ENCODE data around the gene RIOK3.
"Not testable (repeated sequence)": the region's sequence is repeated elsewhere in the genome, so short reads cannot be mapped to it uniquely, and the experiment has no call there.

The RIOK3 gene

DNA sequence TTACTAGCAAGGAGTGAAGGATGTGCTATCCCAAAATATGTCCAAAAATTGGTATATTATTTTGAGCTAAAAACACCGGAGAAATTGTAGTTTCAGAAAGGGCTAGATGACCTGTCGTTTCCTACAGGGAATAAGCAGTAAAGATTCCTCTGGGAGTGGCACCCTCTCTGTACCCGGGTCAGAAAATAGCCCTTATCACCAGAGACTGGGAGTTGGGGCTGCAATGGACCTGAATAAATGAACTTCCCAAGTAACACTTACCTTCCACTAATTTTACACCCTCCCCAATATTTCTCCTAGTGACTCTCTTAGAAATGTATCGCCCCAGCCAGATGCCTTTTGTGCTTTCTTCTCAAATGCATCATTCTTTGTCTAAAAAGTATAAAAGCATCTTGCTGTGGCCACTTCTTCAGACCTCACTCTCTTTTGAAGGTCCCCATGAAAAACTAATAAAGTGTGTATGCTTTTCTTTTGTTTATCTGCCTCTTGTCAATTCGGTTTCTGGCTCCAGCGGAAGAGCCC, 49.5 kb downstream of the RIOK3 start:
- TF ChIP-seq, protein P1, sequence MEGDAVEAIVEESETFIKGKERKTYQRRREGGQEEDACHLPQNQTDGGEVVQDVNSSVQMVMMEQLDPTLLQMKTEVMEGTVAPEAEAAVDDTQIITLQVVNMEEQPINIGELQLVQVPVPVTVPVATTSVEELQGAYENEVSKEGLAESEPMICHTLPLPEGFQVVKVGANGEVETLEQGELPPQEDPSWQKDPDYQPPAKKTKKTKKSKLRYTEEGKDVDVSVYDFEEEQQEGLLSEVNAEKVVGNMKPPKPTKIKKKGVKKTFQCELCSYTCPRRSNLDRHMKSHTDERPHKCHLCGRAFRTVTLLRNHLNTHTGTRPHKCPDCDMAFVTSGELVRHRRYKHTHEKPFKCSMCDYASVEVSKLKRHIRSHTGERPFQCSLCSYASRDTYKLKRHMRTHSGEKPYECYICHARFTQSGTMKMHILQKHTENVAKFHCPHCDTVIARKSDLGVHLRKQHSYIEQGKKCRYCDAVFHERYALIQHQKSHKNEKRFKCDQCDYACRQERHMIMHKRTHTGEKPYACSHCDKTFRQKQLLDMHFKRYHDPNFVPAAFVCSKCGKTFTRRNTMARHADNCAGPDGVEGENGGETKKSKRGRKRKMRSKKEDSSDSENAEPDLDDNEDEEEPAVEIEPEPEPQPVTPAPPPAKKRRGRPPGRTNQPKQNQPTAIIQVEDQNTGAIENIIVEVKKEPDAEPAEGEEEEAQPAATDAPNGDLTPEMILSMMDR (IDR thresholded peaks at IDR 0.05; ENCODE audit: low read depth, low read length, missing control alignments): no peak
- no peak for DNase-seq
- Histone ChIP-seq H3K36me3 (replicated peaks) (no peaks in the 10 kb centered on the region), H3K27me3 (replicated peaks) (no peaks in the 10 kb centered on the region), H3K4me3 (ENCODE audit: low read depth, low read length) (peak overlapping the region; percentile 74), H3K27ac (no peak overlapping the region)
- in situ Hi-C loops (cut with HindIII; ENCODE audit: low pct_ligation_motif_present, low sequenced_read_pairs): no loop called here

DNA sequence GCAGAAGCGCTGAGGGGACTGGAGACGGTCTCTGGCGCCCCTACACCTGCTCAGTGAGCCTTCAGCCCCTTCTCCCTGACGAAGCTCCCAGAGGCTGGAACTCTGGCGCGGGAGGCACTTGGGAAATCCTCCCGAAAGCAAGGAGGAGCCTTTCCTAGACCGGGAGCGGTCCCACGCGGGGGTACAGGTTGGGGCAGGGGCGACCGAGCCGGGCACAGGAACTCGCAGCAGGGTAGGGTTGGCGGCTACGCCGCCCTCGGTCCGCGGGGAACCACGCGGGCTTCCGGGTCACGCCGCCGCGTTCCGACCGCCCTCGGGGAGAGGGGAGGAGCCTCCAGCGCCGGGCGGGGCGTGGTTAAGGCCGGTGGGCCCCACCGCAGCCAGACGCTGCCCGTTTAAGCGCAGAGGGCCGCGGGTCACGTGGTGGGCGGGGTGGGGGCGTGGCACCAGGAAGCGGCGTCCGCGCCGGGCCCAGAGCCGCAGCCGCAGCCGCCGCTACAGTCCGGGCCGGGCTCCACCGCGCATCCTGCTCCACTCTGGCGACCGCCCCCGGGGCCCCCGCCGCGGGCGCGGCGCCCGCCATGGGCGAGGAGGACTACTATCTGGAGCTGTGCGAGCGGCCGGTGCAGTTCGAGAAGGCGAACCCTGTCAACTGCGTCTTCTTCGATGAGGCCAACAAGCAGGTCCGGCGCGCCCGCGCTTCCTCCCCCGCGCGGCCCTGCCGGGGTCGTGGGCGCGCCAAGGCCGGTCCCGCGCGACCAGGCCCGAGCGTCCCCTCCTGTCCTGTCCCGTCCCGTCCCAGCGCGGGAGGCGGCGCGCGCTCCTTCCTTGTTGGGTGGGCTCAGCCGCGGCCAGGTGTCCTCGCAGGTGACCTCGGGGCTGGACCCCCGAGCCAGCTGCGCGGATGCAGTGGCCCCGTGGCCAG, 50.2 kb downstream of the RIOK3 start, which contains the start of gene RMC1:
Gene RMC1 (plus strand): TSS at position 474 of the 925 bp plus-strand sequence. CDS start 108 bp downstream, at position 582.
- in situ Hi-C loops (cut with HindIII; ENCODE audit: low pct_ligation_motif_present, low sequenced_read_pairs): no loop called here
- peak; percentile 88 for DNase-seq
- TF ChIP-seq, protein P1 (IDR thresholded peaks at IDR 0.05; ENCODE audit: low read depth, low read length, missing control alignments): peak; percentile 12
- H3K4me3 ChIP-seq (ENCODE audit: low read depth, low read length): peak within 1 kb of the TSS; percentile 76
- peaks cover 6% of the 10 kb centered on the region for H3K36me3 ChIP-seq (replicated peaks)
- no peaks in the 10 kb centered on the region for H3K27me3 ChIP-seq (replicated peaks)
- peak within 1 kb of the TSS; percentile 54 for H3K27ac ChIP-seq

DNA sequence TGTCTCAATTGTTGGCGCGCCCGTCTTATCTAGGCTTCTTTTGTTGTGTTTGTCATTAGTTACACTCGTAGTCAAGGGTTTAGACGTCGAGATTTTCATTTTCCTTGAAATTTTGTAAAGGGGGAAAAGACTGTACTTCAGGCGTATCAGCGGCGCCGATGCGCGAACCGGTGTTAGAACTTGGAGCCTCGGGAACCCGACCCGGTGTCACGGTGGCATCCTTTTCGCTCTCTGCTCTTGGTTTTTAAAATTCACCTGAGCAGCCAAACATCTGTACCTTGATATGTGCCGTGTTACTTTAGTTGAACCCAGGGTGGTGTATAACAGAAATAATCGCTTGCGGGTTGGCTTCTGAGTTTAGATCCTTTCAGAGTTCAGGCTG, 50.9 kb downstream of the RIOK3 start:
- no peak for DNase-seq
- TF ChIP-seq, protein P1 (IDR thresholded peaks at IDR 0.05; ENCODE audit: low read depth, low read length, missing control alignments): no peak
- in situ Hi-C loops (cut with HindIII; ENCODE audit: low pct_ligation_motif_present, low sequenced_read_pairs): no loop called here

DNA sequence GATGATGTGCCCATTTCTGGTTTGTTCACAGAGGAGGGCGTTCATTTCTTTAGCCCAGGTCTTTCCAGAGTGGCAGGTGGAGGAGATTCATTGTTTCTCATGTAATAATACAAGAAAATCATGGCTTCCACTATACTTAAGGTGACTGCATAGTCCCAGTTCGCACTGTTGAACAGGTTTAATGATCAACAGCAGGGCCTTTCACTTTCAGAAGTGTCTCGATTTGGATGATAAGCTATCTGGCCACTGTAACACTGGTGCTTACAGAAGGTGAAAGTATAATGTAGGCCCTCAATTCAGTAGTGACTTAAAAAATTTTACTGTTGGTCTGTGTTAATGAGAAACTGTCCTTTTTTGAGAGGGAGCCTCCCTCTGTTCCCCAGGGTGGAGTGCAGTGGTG, 51.6 kb downstream of the RIOK3 start:
- Histone ChIP-seq H3K27me3 (replicated peaks) (no peaks in the 10 kb centered on the region), H3K36me3 (replicated peaks) (peaks cover 8% of the 10 kb centered on the region), H3K4me3 (ENCODE audit: low read depth, low read length) (no peak overlapping the region), H3K27ac (no peak overlapping the region)
- in situ Hi-C loops (cut with HindIII; ENCODE audit: low pct_ligation_motif_present, low sequenced_read_pairs): no loop called here
- DNase-seq: no peak
- TF ChIP-seq, protein P1 (IDR thresholded peaks at IDR 0.05; ENCODE audit: low read depth, low read length, missing control alignments): no peak

More for the DNA sequence above, 50.9 kb downstream of the RIOK3 start:
- Histone ChIP-seq H3K36me3 (replicated peaks) (peaks cover 8% of the 10 kb centered on the region), H3K4me3 (ENCODE audit: low read depth, low read length) (peak overlapping the region; percentile 76), H3K27me3 (replicated peaks) (no peaks in the 10 kb centered on the region), H3K27ac (peak overlapping the region; percentile 54)

DNA sequence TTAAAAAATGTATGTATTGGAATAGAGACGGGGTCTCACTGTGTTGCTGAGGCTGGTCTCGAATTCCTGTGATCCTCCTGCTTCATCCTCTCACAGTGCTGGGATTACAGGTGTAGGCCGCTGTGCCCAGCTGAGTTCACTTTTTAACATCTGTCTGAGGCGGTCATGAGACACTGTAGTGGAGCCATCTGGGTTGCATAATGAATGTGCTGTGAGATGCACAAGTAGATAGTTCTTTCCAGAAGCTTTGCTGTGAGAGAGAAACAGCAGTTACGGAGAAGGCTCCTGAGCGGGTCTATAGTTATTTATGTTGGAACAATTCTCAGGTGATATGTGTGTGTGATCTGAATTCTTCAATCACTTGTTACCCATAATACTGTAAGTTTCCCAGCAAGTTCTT, 53.3 kb downstream of the RIOK3 start:
- Histone ChIP-seq H3K4me3 (ENCODE audit: low read depth, low read length) (no peak overlapping the region), H3K36me3 (replicated peaks) (peaks cover 17% of the 10 kb centered on the region), H3K27ac (no peak overlapping the region), H3K27me3 (replicated peaks) (no peaks in the 10 kb centered on the region)
- TF ChIP-seq, protein P1 (IDR thresholded peaks at IDR 0.05; ENCODE audit: low read depth, low read length, missing control alignments): no peak
- DNase-seq: no peak
- in situ Hi-C loops (cut with HindIII; ENCODE audit: low pct_ligation_motif_present, low sequenced_read_pairs): no loop called here

DNA sequence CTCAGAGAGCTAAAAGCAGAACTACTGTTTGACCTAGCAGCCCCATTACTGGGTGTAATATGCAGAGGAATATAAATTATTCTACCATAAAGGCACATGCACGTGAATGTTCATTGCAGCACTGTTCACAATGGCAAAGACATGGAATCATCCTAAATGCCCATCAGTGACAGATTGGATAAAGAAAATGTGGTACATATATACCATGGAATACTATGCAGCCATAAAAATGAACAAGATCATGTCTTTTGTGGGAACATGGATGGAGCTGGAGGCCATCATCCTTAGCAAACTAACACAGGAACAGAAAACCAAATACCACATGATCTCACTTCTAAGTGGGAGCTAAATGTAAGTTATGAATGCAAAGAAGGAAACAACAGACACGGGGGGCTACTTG, 57.8 kb downstream of the RIOK3 start:
- H3K27ac ChIP-seq; H3K27me3 ChIP-seq (replicated peaks); DNase-seq; H3K4me3 ChIP-seq (ENCODE audit: low read depth, low read length); in situ Hi-C loops (cut with HindIII; ENCODE audit: low pct_ligation_motif_present, low sequenced_read_pairs): not testable (repeated sequence)
- H3K36me3 ChIP-seq (replicated peaks): peaks cover 20% of the 10 kb centered on the region

DNA sequence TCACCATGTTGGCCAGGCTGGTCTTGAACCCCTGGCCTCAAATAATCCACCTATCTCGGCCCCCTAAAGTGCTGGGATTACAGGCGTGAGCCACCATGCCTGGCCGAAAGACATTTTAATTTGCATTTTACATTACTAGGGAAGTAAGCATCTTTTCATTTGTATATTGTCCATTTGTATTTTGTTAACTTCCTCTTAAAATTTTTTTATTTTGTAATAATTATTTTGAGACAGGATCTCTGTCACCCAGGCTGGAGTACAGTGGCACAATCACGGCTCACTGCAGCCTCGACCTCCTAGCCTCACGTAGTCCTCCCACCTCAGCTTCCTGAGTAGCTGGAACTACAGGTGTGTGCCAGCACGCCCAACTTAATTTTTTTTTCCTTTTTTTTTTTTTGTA, 59.1 kb downstream of the RIOK3 start:
- peaks cover 23% of the 10 kb centered on the region for H3K36me3 ChIP-seq (replicated peaks)
- in situ Hi-C loops (cut with HindIII; ENCODE audit: low pct_ligation_motif_present, low sequenced_read_pairs); H3K27me3 ChIP-seq (replicated peaks); DNase-seq; H3K27ac ChIP-seq; H3K4me3 ChIP-seq (ENCODE audit: low read depth, low read length): not testable (repeated sequence)
